Measurements from ENCODE around the gene NUP98. TPM values are rescaled to one million over a fixed set of nuclear protein-coding genes. Genes with fewer than 3 reads are reported as not detected.
"Not testable (repeated sequence)": the region's sequence is repeated elsewhere in the genome, so short reads cannot be mapped to it uniquely, and the experiment has no call there.

Gene NUP98
- total RNA-seq, 2 experiments from 2014 or later = 161 to 186 TPM

GRCh38 chr11:3655547-3655946, 141.8 kb downstream of the NUP98 start:
- no peak overlapping the region for H3K27ac ChIP-seq (ENCODE audit: low read depth in 1 of 2, low read length in 2 of 2)
- H3K4me3 Mint-ChIP-seq = no peak overlapping the region
- no peak for DNase-seq

GRCh38 chr11:3652514-3652913, 144.8 kb downstream of the NUP98 start:
- H3K4me1 Mint-ChIP-seq (ENCODE audit: low read depth); intact Hi-C loops (cut with DNase I, micrococcal nuclease); H3K36me3 ChIP-seq (ENCODE audit: insufficient read depth, low read length); H3K4me3 ChIP-seq (ENCODE audit: low read length); H3K9me3 ChIP-seq (ENCODE audit: control insufficient read depth in 1 of 2, insufficient read depth in 1 of 2, low read length in 2 of 2); H3K27ac Mint-ChIP-seq; DNase-seq; POLR2A ChIA-PET; H3K4me3 Mint-ChIP-seq; H3K4me1 ChIP-seq (ENCODE audit: insufficient read depth, low read length); ATAC-seq (ENCODE audit: poor library complexity); H3K9me3 Mint-ChIP-seq; H3K36me3 Mint-ChIP-seq (ENCODE audit: low read depth); H3K27ac ChIP-seq (ENCODE audit: low read depth in 1 of 2, low read length in 2 of 2); CTCF ChIA-PET: not testable (repeated sequence)
- H3K27me3 ChIP-seq (ENCODE audit: control insufficient read depth in 1 of 2, insufficient read depth in 2 of 2, low read length in 2 of 2) = peaks cover 7 to 10% of the 10 kb centered on the region in 2 experiments
- H3K27me3 Mint-ChIP-seq = peaks cover 34% of the 10 kb centered on the region

More at GRCh38 chr11:3655547-3655946, 141.8 kb downstream of the NUP98 start:
- no peaks in the 10 kb centered on the region for H3K9me3 ChIP-seq (ENCODE audit: control insufficient read depth in 1 of 2, insufficient read depth in 1 of 2, low read length in 2 of 2)
- Mint-ChIP-seq H3K36me3 (ENCODE audit: low read depth) (no peaks in the 10 kb centered on the region), H3K4me1 (ENCODE audit: low read depth) (no peaks in the 10 kb centered on the region), H3K27me3 (peaks cover 8% of the 10 kb centered on the region), H3K9me3 (no peaks in the 10 kb centered on the region), H3K27ac (no peak overlapping the region)
- no peaks in the 10 kb centered on the region for H3K36me3 ChIP-seq (ENCODE audit: insufficient read depth, low read length)
- ChIA-PET CTCF (no interaction called here), POLR2A (no interaction called here)
- peaks cover 7 to 13% of the 10 kb centered on the region in 2 experiments for H3K27me3 ChIP-seq (ENCODE audit: control insufficient read depth in 1 of 2, insufficient read depth in 2 of 2, low read length in 2 of 2)
- TF ChIP-seq CTCF (IDR thresholded peaks at IDR 0.05) = no peak
- no peaks in the 10 kb centered on the region for H3K4me1 ChIP-seq (ENCODE audit: insufficient read depth, low read length)
- no peak for ATAC-seq (ENCODE audit: poor library complexity)
- no peak overlapping the region for H3K4me3 ChIP-seq (ENCODE audit: low read length)
- intact Hi-C loops (cut with DNase I, micrococcal nuclease) = no loop called here

GRCh38 chr11:3649374-3649773, 148.0 kb downstream of the NUP98 start:
- H3K4me3 ChIP-seq (ENCODE audit: low read length); H3K27me3 ChIP-seq (ENCODE audit: control insufficient read depth in 1 of 2, insufficient read depth in 2 of 2, low read length in 2 of 2); H3K4me1 Mint-ChIP-seq (ENCODE audit: low read depth); H3K27ac ChIP-seq (ENCODE audit: low read depth in 1 of 2, low read length in 2 of 2); intact Hi-C loops (cut with DNase I, micrococcal nuclease); H3K4me3 Mint-ChIP-seq; H3K9me3 ChIP-seq (ENCODE audit: control insufficient read depth in 1 of 2, insufficient read depth in 1 of 2, low read length in 2 of 2); H3K9me3 Mint-ChIP-seq; DNase-seq; H3K4me1 ChIP-seq (ENCODE audit: insufficient read depth, low read length); POLR2A ChIA-PET; ATAC-seq (ENCODE audit: poor library complexity); H3K36me3 ChIP-seq (ENCODE audit: insufficient read depth, low read length); H3K27ac Mint-ChIP-seq; H3K36me3 Mint-ChIP-seq (ENCODE audit: low read depth); CTCF ChIA-PET: not testable (repeated sequence)
- H3K27me3 Mint-ChIP-seq = peaks cover 53% of the 10 kb centered on the region

GRCh38 chr11:3648843-3649242, 148.5 kb downstream of the NUP98 start:
- H3K27ac Mint-ChIP-seq; intact Hi-C loops (cut with DNase I, micrococcal nuclease); H3K4me3 Mint-ChIP-seq; H3K27me3 ChIP-seq (ENCODE audit: control insufficient read depth in 1 of 2, insufficient read depth in 2 of 2, low read length in 2 of 2); ATAC-seq (ENCODE audit: poor library complexity); H3K27ac ChIP-seq (ENCODE audit: low read depth in 1 of 2, low read length in 2 of 2); H3K4me1 ChIP-seq (ENCODE audit: insufficient read depth, low read length); H3K4me1 Mint-ChIP-seq (ENCODE audit: low read depth); H3K9me3 Mint-ChIP-seq; H3K36me3 ChIP-seq (ENCODE audit: insufficient read depth, low read length); CTCF ChIA-PET; H3K4me3 ChIP-seq (ENCODE audit: low read length); H3K9me3 ChIP-seq (ENCODE audit: control insufficient read depth in 1 of 2, insufficient read depth in 1 of 2, low read length in 2 of 2); DNase-seq; POLR2A ChIA-PET; H3K36me3 Mint-ChIP-seq (ENCODE audit: low read depth): not testable (repeated sequence)
- H3K27me3 Mint-ChIP-seq = peaks cover 59% of the 10 kb centered on the region

Data from CD4-positive, alpha-beta T cell (primary cell).